ENCODE measurements around the gene GPATCH8. TPM values are rescaled to one million over a fixed set of nuclear protein-coding genes. Genes with fewer than 3 reads are reported as not detected.

The GPATCH8 gene
- total RNA-seq, 1 donor from 2014 or later: 12.6 TPM

- H3K4me3 ChIP-seq (ENCODE audit: low read depth, low read length): no peak overlapping the region
- no peak for DNase-seq (ENCODE audit: low read depth)
- TF ChIP-seq CTCF (conservative IDR thresholded peaks at IDR 0.05; ENCODE audit: low read depth, low read length): no peak
Observed at GRCh38 chr17:44359458-44360143, 143.6 kb downstream of the GPATCH8 start.

GRCh38 chr17:44359006-44359405 lies 144.2 kb downstream of the GPATCH8 start:
- no peak for TF ChIP-seq CTCF (conservative IDR thresholded peaks at IDR 0.05; ENCODE audit: low read depth, low read length)
- H3K4me3 ChIP-seq (ENCODE audit: low read depth, low read length): no peak overlapping the region
- DNase-seq (ENCODE audit: low read depth): no peak

GRCh38 chr17:44358066-44358465 lies 145.1 kb downstream of the GPATCH8 start:
- TF ChIP-seq CTCF (conservative IDR thresholded peaks at IDR 0.05; ENCODE audit: low read depth, low read length): no peak
- no peak overlapping the region for H3K4me3 ChIP-seq (ENCODE audit: low read depth, low read length)
- no peak for DNase-seq (ENCODE audit: low read depth)

GRCh38 chr17:44356241-44356640 lies 147.0 kb downstream of the GPATCH8 start:
- no peak for TF ChIP-seq CTCF (conservative IDR thresholded peaks at IDR 0.05; ENCODE audit: low read depth, low read length)
- DNase-seq (ENCODE audit: low read depth): no peak
- H3K4me3 ChIP-seq (ENCODE audit: low read depth, low read length): no peak overlapping the region

- no peak for TF ChIP-seq CTCF (conservative IDR thresholded peaks at IDR 0.05; ENCODE audit: low read depth, low read length)
- no peak for DNase-seq (ENCODE audit: low read depth)
- H3K4me3 ChIP-seq (ENCODE audit: low read depth, low read length): no peak overlapping the region
Observed at GRCh38 chr17:44355642-44356099, 147.5 kb downstream of the GPATCH8 start.

- no peak overlapping the region for H3K4me3 ChIP-seq (ENCODE audit: low read depth, low read length)
- DNase-seq (ENCODE audit: low read depth): no peak
- peak; percentile 28 for TF ChIP-seq CTCF (conservative IDR thresholded peaks at IDR 0.05; ENCODE audit: low read depth, low read length)
Observed at GRCh38 chr17:44354582-44355561, 148.3 kb downstream of the GPATCH8 start.

Measured in epithelial cell of proximal tubule (primary cell).